Neural cell (in vitro differentiated cells): ENCODE results near the gene CMTM7. TPM values are rescaled to one million over a fixed set of nuclear protein-coding genes. Genes with fewer than 3 reads are reported as not detected.

Experiments used
- H2AFZ ChIP-seq: fragments of 200-600, 300-800 bp; sonication (generic), shearing (Covaris generic); 2 replicates; pipeline ENCODE4 v1.6.0; 2014; ENCODE audit warnings: low read depth, mild to moderate bottlenecking, antibody characterized with exemption, low read length, moderate library complexity
- H3F3A ChIP-seq: fragments of 200-600 bp; shearing (Covaris generic); 2 replicates; pipeline ENCODE4 v1.6.1; 2016; ENCODE audit warnings: mild to moderate bottlenecking, moderate library complexity, mixed read lengths, antibody characterized with exemption, low read length; ENCODE audit not compliant: insufficient read depth, poor library complexity, severe bottlenecking
- H3K27ac ChIP-seq: fragments of 200-600, 300-800 bp; sonication (generic), shearing (Covaris generic); 2 replicates; pipeline ENCODE4 v1.5.1; 2014; ENCODE audit warnings: mild to moderate bottlenecking, low read length, moderate library complexity
- H3K27me3 ChIP-seq: fragments of 300-800, 200-600 bp; sonication (generic), shearing (Covaris generic); 2 replicates; pipeline ENCODE4 v1.6.0; 2014; ENCODE audit warnings: mild to moderate bottlenecking, low read depth, low read length, moderate library complexity; ENCODE audit not compliant: insufficient read depth
- H3K36me3 ChIP-seq: fragments of 300-800, 200-600 bp; sonication (generic), shearing (Covaris generic); 2 replicates; pipeline ENCODE4 v1.5.1; 2014; ENCODE audit warnings: mild to moderate bottlenecking, antibody characterized with exemption, low read length, moderate library complexity; ENCODE audit not compliant: insufficient read depth
- H3K4me2 ChIP-seq: fragments of 300-800, 200-600 bp; sonication (generic), shearing (Covaris generic); 2 replicates; pipeline ENCODE4 v1.6.0; 2014; ENCODE audit warnings: mild to moderate bottlenecking, low read length
- H3K4me3 ChIP-seq: fragments of 300-800, 200-600 bp; sonication (generic), shearing (Covaris generic); 2 replicates; pipeline ENCODE4 v1.5.1; 2014; ENCODE audit warnings: mild to moderate bottlenecking, low read length, moderate library complexity
- H3K79me2 ChIP-seq: fragments of 200-600 bp; shearing (Covaris generic); replicated peaks from 2 replicates; pipeline ENCODE4 v1.6.0; 2014; ENCODE audit warnings: mild to moderate bottlenecking, low read length, moderate library complexity; ENCODE audit not compliant: insufficient read depth
- H3K9ac ChIP-seq: fragments of 300-800, 200-600 bp; sonication (generic), shearing (Covaris generic); 2 replicates; pipeline ENCODE4 v1.6.1; 2016; ENCODE audit warnings: mild to moderate bottlenecking, low read length, mixed read lengths
- H3K9me2 ChIP-seq: fragments of 200-600 bp; shearing (Covaris generic); 2 replicates; pipeline ENCODE4 v1.6.1; 2016; ENCODE audit warnings: mild to moderate bottlenecking, low read length, mixed read lengths; ENCODE audit not compliant: insufficient read depth
- H3K9me3 ChIP-seq: fragments of 200-600, 300-800 bp; sonication (generic), shearing (Covaris generic); 2 replicates; pipeline ENCODE4 v1.6.1; 2016; ENCODE audit warnings: mild to moderate bottlenecking, mixed run types, low read length, moderate library complexity, mixed read lengths
- H4K20me1 ChIP-seq: fragments of 200-600 bp; shearing (Covaris generic); 2 replicates; pipeline ENCODE4 v1.6.1; 2016; ENCODE audit warnings: mild to moderate bottlenecking, mixed run types; ENCODE audit not compliant: insufficient read depth
- CTCF ChIP-seq: fragments of 450-650 bp; IDR thresholded peaks from 2 replicates; pipeline ENCODE4 v1.5.1; 2014; ENCODE audit warnings: antibody characterized with exemption, mild to moderate bottlenecking, moderate library complexity; ENCODE audit not compliant: poor library complexity, severe bottlenecking
- EP300 ChIP-seq: fragments of 450-650 bp; conservative IDR thresholded peaks from 2 replicates; pipeline ENCODE4 v1.6.1; 2014; ENCODE audit warnings: antibody characterized with exemption, mild to moderate bottlenecking, moderate library complexity; ENCODE audit not compliant: poor library complexity, severe bottlenecking
- EZH2 ChIP-seq: fragments of 200-600, 300-800 bp; shearing (Covaris generic), sonication (generic); IDR thresholded peaks from 2 replicates; pipeline ENCODE4 v1.6.1; 2014; ENCODE audit warnings: antibody characterized with exemption, low read length, borderline replicate concordance, mild to moderate bottlenecking; ENCODE audit not compliant: insufficient read depth, poor library complexity, severe bottlenecking
- MXI1 ChIP-seq: fragments of 450-650 bp; conservative IDR thresholded peaks from 2 replicates; pipeline ENCODE4 v1.6.1; 2014; ENCODE audit warnings: antibody characterized with exemption, mild to moderate bottlenecking; ENCODE audit not compliant: poor library complexity, severe bottlenecking
- POLR2AphosphoS5 ChIP-seq: IDR thresholded peaks from 2 replicates; pipeline ENCODE4 v1.6.1; 2012
- RAD21 ChIP-seq: fragments of 450-650 bp; conservative IDR thresholded peaks from 2 replicates; pipeline ENCODE4 v1.6.1; 2014; ENCODE audit warnings: antibody characterized with exemption, mild to moderate bottlenecking, moderate library complexity
- SMC3 ChIP-seq: fragments of 450-650 bp; conservative IDR thresholded peaks from 2 replicates; pipeline ENCODE4 v1.6.1; 2014; ENCODE audit warnings: antibody characterized with exemption, mild to moderate bottlenecking, moderate library complexity; ENCODE audit not compliant: poor library complexity
- TAF1 ChIP-seq: IDR thresholded peaks from 2 replicates; pipeline ENCODE4 v1.6.1; 2012; ENCODE audit warnings: low read depth
- polyA plus RNA-seq: library from polyadenylated mRNA; depleted of rRNA; stranded (reverse); fragments of >200 nt; gene quantifications from 2 replicates; pipeline ENCODE4 v1.2.3, GENCODE V29; 2014
- TF ChIP-seq, protein P1 (sequence below): IDR thresholded peaks from 2 replicates; pipeline ENCODE4 v1.6.1; 2012; ENCODE audit warnings: borderline replicate concordance

CMTM7 gene
- polyA plus RNA-seq, 1 donor from 2014 or later: 0.57 TPM

- Histone ChIP-seq H3K9me3 (no peaks in the 10 kb centered on the region), H3K27ac (no peak overlapping the region), H3K79me2 (no peaks in the 10 kb centered on the region), H3K4me2 (no peak overlapping the region), H3K9ac (no peak overlapping the region), H3K36me3 (no peaks in the 10 kb centered on the region), H3K4me3 (no peak overlapping the region), H3K27me3 (peaks cover 20% of the 10 kb centered on the region), H2AFZ (no peak overlapping the region), H3K9me2 (no peaks in the 10 kb centered on the region), H3F3A (no peaks in the 10 kb centered on the region), H4K20me1 (no peaks in the 10 kb centered on the region)
- TF ChIP-seq RAD21 (no peak), SMC3 (no peak), EP300 (no peak)
Observed at GRCh38 chr3:32404714-32405113, 13.1 kb downstream of the CMTM7 start.

DNA sequence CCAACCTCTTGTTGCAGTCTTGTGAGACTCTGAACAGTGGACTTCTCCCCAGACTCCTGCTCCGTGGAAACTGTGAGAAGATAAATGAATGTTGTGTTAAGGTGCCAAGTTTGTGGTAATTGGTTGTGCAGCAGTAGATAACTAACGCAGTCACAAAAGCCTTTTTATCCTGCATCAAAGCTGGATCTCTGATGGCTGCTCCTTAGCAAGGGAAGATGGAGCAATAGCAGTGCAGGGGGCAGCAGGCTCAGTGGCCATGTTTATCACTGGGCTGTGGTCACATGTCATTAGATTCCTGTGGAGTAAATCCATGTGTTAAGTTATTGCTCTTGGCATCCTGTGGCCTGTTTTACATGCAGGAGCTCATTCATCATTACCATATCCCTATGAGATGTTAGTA, 13.5 kb downstream of the CMTM7 start:
- H3K4me3 ChIP-seq: no peak overlapping the region
- no peak overlapping the region for H3K9ac ChIP-seq
- no peaks in the 10 kb centered on the region for H3K36me3 ChIP-seq
- H3K79me2 ChIP-seq: no peaks in the 10 kb centered on the region
- no peaks in the 10 kb centered on the region for H3K9me2 ChIP-seq
- H3K27me3 ChIP-seq: peaks cover 20% of the 10 kb centered on the region
- no peak overlapping the region for H3K27ac ChIP-seq
- no peak overlapping the region for H3K4me2 ChIP-seq
- TF ChIP-seq, protein P1, sequence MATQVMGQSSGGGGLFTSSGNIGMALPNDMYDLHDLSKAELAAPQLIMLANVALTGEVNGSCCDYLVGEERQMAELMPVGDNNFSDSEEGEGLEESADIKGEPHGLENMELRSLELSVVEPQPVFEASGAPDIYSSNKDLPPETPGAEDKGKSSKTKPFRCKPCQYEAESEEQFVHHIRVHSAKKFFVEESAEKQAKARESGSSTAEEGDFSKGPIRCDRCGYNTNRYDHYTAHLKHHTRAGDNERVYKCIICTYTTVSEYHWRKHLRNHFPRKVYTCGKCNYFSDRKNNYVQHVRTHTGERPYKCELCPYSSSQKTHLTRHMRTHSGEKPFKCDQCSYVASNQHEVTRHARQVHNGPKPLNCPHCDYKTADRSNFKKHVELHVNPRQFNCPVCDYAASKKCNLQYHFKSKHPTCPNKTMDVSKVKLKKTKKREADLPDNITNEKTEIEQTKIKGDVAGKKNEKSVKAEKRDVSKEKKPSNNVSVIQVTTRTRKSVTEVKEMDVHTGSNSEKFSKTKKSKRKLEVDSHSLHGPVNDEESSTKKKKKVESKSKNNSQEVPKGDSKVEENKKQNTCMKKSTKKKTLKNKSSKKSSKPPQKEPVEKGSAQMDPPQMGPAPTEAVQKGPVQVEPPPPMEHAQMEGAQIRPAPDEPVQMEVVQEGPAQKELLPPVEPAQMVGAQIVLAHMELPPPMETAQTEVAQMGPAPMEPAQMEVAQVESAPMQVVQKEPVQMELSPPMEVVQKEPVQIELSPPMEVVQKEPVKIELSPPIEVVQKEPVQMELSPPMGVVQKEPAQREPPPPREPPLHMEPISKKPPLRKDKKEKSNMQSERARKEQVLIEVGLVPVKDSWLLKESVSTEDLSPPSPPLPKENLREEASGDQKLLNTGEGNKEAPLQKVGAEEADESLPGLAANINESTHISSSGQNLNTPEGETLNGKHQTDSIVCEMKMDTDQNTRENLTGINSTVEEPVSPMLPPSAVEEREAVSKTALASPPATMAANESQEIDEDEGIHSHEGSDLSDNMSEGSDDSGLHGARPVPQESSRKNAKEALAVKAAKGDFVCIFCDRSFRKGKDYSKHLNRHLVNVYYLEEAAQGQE: no peak
- TF ChIP-seq EZH2: no peak
- no peak for TF ChIP-seq MXI1
- TF ChIP-seq TAF1: no peak
- TF ChIP-seq SMC3: no peak
- TF ChIP-seq CTCF: no peak
- no peaks in the 10 kb centered on the region for H3K9me3 ChIP-seq
- no peaks in the 10 kb centered on the region for H4K20me1 ChIP-seq
- H3F3A ChIP-seq: no peaks in the 10 kb centered on the region
- no peak overlapping the region for H2AFZ ChIP-seq

DNA sequence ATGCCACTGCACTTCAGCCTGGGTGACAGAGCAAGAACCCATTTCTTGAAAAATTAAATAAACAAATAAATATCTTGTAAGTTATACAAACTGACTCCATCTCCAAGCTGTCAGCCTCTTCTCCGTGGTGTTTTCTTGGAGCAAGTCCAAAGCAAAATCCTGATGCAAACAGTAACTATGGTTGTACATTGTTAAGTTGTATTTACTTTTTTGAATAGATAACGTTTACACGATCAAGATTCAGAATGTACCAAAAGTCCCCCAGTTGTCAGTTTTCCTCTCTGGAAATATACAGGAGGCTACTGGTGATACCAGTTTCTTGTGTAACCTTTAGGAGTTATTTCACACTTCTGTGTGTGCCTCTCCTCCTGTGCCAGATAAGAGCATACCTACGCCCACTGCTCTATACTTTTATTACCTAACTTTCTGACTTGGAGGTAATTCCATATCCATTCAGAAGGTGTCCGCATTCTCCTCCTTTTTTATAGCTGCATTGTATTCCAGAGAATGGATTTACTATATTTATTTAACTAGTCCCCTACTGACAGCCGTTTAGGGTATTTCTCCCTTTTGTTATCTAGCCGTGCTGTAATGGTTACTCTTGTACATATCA, 14.2 kb downstream of the CMTM7 start:
- no peaks in the 10 kb centered on the region for H4K20me1 ChIP-seq
- TF ChIP-seq, protein P1: no peak
- TF ChIP-seq POLR2AphosphoS5 (no peak), EP300 (no peak), CTCF (no peak), EZH2 (no peak), TAF1 (no peak), RAD21 (no peak), SMC3 (no peak), MXI1 (no peak)

More for the DNA sequence above, 14.2 kb downstream of the CMTM7 start:
- H3K79me2 ChIP-seq: no peaks in the 10 kb centered on the region
- H3K4me2 ChIP-seq: no peak overlapping the region
- no peaks in the 10 kb centered on the region for H3K36me3 ChIP-seq
- H3K9me2 ChIP-seq: no peaks in the 10 kb centered on the region
- H3K9me3 ChIP-seq: no peaks in the 10 kb centered on the region
- no peaks in the 10 kb centered on the region for H3F3A ChIP-seq
- no peak overlapping the region for H3K4me3 ChIP-seq
- no peak overlapping the region for H3K9ac ChIP-seq
- H2AFZ ChIP-seq: no peak overlapping the region
- no peak overlapping the region for H3K27ac ChIP-seq
- H3K27me3 ChIP-seq: peaks cover 17% of the 10 kb centered on the region
